Measurements from ENCODE around the gene ELFN2.

ELFN2 gene

GRCh38 chr22:37377927-37378326, 49.4 kb downstream of the ELFN2 start:
- no peak for DNase-seq (ENCODE audit: low read depth)
- no peak overlapping the region for H3K4me3 ChIP-seq (ENCODE audit: low read depth, low read length)

GRCh38 chr22:37377138-37377537, 50.1 kb downstream of the ELFN2 start:
- TF ChIP-seq, protein P1, sequence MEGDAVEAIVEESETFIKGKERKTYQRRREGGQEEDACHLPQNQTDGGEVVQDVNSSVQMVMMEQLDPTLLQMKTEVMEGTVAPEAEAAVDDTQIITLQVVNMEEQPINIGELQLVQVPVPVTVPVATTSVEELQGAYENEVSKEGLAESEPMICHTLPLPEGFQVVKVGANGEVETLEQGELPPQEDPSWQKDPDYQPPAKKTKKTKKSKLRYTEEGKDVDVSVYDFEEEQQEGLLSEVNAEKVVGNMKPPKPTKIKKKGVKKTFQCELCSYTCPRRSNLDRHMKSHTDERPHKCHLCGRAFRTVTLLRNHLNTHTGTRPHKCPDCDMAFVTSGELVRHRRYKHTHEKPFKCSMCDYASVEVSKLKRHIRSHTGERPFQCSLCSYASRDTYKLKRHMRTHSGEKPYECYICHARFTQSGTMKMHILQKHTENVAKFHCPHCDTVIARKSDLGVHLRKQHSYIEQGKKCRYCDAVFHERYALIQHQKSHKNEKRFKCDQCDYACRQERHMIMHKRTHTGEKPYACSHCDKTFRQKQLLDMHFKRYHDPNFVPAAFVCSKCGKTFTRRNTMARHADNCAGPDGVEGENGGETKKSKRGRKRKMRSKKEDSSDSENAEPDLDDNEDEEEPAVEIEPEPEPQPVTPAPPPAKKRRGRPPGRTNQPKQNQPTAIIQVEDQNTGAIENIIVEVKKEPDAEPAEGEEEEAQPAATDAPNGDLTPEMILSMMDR (IDR thresholded peaks at IDR 0.05; ENCODE audit: low read depth, low read length, missing control alignments): no peak
- no peak overlapping the region for H3K4me3 ChIP-seq (ENCODE audit: low read depth, low read length)
- DNase-seq (ENCODE audit: low read depth): no peak

More at GRCh38 chr22:37377927-37378326, 49.4 kb downstream of the ELFN2 start:
- TF ChIP-seq, protein P1 (IDR thresholded peaks at IDR 0.05; ENCODE audit: low read depth, low read length, missing control alignments): no peak

DNA sequence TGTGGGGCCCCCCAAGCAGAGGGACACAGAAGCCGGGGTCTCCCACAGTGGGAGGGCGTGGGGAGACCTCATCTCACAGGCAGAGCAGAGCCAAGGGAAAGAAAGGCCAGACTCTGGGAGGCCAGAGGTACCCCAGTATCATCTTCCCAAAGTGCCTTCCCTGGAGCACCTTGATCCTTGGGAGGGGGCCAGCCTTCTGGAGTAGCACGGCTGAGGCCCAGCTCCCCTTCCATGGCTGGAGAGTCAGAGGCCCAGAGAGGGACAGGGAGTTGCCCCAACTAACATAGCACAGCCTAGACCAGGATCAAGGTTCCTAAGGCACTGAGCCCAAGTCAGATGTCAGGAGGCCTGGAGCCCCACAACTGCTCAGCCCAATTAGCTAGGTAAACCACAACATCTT, 50.6 kb downstream of the ELFN2 start:
- TF ChIP-seq, protein P1 (IDR thresholded peaks at IDR 0.05; ENCODE audit: low read depth, low read length, missing control alignments): no peak
- no peak for DNase-seq (ENCODE audit: low read depth)
- H3K4me3 ChIP-seq (ENCODE audit: low read depth, low read length): no peak overlapping the region

DNA sequence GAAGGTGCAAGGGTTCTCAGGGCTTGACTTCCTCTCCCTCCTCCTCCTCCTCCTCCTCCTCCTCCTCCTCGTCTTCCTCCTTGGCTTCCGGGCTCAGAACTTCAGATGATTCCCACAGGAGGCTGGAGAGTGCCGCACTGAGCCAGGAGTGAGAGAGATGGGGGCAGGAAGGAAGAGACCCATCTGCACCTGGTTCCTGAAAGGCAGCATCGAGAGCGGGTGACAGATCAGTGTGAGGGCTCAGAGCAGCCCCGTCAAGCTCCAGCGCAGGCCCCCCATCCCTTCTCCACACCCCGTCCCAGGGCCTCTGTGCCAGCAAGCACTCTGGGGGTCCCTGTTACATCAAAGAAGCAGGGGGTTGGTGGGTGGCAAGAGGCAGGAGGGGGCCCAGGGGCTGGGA, 51.5 kb downstream of the ELFN2 start:
- no peak overlapping the region for H3K4me3 ChIP-seq (ENCODE audit: low read depth, low read length)
- TF ChIP-seq, protein P1 (IDR thresholded peaks at IDR 0.05; ENCODE audit: low read depth, low read length, missing control alignments): no peak
- no peak for DNase-seq (ENCODE audit: low read depth)

GRCh38 chr22:37374571-37374970, 52.7 kb downstream of the ELFN2 start:
- DNase-seq (ENCODE audit: low read depth): no peak
- no peak overlapping the region for H3K4me3 ChIP-seq (ENCODE audit: low read depth, low read length)

GRCh38 chr22:37373451-37373850, 53.8 kb downstream of the ELFN2 start:
- TF ChIP-seq, protein P1 (IDR thresholded peaks at IDR 0.05; ENCODE audit: low read depth, low read length, missing control alignments): no peak
- no peak overlapping the region for H3K4me3 ChIP-seq (ENCODE audit: low read depth, low read length)
- DNase-seq (ENCODE audit: low read depth): no peak

More at GRCh38 chr22:37374571-37374970, 52.7 kb downstream of the ELFN2 start:
- TF ChIP-seq, protein P1 (IDR thresholded peaks at IDR 0.05; ENCODE audit: low read depth, low read length, missing control alignments): no peak

DNA sequence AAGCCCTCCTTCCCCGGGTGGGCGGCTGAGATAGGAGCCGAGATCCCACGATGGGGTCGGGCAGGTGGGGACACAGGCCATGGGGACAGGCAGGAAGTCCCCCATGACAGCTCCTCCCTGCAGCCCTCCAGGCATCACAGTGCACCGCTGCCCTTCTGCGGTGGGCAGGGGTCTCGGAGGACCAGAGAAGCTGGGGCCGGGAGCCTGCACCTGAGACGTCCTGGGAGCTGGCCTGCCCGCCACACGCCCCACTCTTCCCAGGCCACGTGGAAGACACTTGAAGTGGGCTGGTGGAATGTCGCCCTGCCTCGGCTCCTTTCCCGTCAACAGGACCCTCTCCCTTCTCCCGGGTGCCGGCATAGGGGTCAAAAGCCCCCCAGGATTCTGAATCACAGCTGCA, 55.4 kb downstream of the ELFN2 start:
- DNase-seq (ENCODE audit: low read depth): no peak
- TF ChIP-seq, protein P1 (IDR thresholded peaks at IDR 0.05; ENCODE audit: low read depth, low read length, missing control alignments): no peak
- H3K4me3 ChIP-seq (ENCODE audit: low read depth, low read length): no peak overlapping the region

All from GM12864 (cell line).